ENCODE data around the gene TAF7. TPM values are rescaled to one million over a fixed set of nuclear protein-coding genes. Genes with fewer than 3 reads are reported as not detected.
"Not testable (repeated sequence)": the region's sequence is repeated elsewhere in the genome, so short reads cannot be mapped to it uniquely, and the experiment has no call there.

Gene TAF7
- total RNA-seq, 1 donor from 2014 or later: 60.4 TPM

DNA sequence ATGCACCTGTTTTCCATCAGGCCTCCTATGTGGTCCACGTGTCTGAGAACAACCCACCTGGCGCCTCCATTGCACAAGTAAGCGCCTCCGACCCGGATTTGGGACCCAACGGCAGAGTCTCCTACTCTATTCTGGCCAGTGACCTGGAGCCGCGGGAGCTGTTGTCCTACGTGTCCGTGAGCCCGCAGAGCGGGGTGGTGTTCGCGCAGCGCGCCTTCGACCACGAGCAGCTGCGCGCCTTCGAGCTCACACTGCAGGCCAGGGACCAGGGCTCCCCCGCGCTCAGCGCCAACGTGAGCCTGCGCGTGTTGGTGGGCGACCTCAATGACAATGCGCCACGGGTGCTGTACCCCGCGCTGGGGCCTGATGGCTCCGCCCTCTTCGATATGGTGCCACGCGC, 31.0 kb upstream of the TAF7 start:
- H3K27ac ChIP-seq: no peak overlapping the region
- DNase-seq: no peak
- no peaks in the 10 kb centered on the region for H3K4me1 ChIP-seq
- H3K27me3 ChIP-seq: peaks cover 5% of the 10 kb centered on the region
- H3K9me3 ChIP-seq: peaks cover 17% of the 10 kb centered on the region
- no peak overlapping the region for H3K4me3 ChIP-seq
- H3K36me3 ChIP-seq: no peaks in the 10 kb centered on the region
- no peak for ATAC-seq
- TF ChIP-seq, protein P1, sequence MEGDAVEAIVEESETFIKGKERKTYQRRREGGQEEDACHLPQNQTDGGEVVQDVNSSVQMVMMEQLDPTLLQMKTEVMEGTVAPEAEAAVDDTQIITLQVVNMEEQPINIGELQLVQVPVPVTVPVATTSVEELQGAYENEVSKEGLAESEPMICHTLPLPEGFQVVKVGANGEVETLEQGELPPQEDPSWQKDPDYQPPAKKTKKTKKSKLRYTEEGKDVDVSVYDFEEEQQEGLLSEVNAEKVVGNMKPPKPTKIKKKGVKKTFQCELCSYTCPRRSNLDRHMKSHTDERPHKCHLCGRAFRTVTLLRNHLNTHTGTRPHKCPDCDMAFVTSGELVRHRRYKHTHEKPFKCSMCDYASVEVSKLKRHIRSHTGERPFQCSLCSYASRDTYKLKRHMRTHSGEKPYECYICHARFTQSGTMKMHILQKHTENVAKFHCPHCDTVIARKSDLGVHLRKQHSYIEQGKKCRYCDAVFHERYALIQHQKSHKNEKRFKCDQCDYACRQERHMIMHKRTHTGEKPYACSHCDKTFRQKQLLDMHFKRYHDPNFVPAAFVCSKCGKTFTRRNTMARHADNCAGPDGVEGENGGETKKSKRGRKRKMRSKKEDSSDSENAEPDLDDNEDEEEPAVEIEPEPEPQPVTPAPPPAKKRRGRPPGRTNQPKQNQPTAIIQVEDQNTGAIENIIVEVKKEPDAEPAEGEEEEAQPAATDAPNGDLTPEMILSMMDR (IDR thresholded peaks at IDR 0.05): no peak
- intact Hi-C loops (cut with DNase I): no loop called here

DNA sequence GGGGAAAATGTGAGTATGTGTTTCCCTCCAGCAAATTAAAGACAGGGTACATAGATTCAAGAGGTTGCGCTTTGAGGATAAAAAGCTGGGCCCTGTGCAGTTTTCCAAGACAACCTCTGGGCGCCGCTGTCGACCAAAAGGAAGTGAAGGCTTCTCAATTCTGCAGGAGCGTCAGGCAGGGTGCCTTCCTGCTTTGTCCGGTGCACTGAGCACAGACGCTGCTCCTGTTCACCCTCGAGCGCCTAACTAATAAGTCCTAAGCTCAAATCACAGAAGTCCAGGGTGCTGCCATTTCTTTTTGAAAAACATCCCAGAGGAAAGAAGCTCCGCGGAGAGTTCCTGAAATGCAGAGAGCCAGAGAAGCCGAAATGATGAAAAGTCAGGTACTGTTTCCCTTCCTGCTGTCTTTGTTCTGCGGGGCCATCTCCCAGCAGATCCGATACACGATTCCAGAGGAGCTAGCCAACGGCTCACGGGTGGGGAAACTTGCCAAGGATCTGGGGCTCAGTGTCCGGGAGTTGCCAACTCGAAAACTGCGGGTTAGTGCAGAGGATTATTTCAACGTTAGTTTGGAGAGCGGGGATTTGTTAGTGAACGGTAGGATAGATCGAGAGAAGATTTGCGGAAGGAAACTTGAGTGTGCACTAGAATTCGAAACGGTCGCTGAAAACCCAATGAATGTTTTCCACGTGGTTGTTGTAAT, 29.5 kb upstream of the TAF7 start, which contains the start of gene PCDHGB1:
TSS of gene PCDHGB1 (plus strand) at position 183 of the 703 bp plus-strand sequence. CDS start at position 345, 162 bp downstream.
- no peak within 1 kb of the TSS for H3K4me3 ChIP-seq
- H3K27me3 ChIP-seq: peaks cover 5% of the 10 kb centered on the region
- intact Hi-C loops (cut with DNase I): no loop called here
- TF ChIP-seq, protein P1 (IDR thresholded peaks at IDR 0.05): peak; percentile 37
- no peak within 1 kb of the TSS for H3K27ac ChIP-seq
- H3K4me1 ChIP-seq: no peaks in the 10 kb centered on the region
- DNase-seq (no peak), ATAC-seq (peak; percentile 71)
- H3K36me3 ChIP-seq: no peaks in the 10 kb centered on the region
- H3K9me3 ChIP-seq: peaks cover 12% of the 10 kb centered on the region

DNA sequence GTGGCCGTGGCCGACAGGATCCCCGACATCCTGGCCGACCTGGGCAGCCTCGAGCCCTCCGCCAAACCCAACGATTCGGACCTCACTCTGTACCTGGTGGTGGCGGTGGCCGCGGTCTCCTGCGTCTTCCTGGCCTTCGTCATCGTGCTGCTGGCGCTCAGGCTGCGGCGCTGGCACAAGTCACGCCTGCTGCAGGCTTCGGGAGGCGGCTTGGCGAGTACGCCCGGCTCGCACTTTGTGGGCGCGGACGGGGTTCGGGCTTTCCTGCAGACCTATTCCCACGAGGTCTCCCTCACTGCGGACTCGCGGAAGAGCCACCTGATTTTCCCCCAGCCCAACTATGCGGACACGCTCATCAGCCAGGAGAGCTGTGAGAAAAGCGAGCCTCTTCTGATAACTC, 25.4 kb upstream of the TAF7 start:
- H3K27me3 ChIP-seq: peaks cover 10% of the 10 kb centered on the region
- H3K4me3 ChIP-seq; H3K4me1 ChIP-seq; intact Hi-C loops (cut with DNase I); H3K36me3 ChIP-seq; DNase-seq; ATAC-seq; H3K27ac ChIP-seq: not testable (repeated sequence)
- peaks cover 18% of the 10 kb centered on the region for H3K9me3 ChIP-seq

DNA sequence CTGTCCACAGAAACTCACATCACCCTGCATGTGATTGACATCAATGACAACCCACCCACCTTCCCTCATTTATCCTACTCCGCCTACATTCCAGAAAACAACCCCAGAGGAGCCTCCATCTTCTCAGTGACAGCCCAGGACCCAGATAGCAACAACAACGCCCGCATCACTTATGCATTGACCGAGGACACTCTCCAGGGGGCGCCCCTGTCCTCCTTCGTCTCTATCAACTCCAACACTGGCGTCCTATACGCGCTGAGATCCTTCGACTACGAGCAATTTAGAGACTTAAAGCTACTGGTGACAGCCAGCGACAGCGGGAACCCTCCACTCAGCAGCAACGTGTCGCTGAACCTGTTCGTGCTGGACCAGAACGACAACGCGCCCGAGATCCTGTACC, 24.7 kb upstream of the TAF7 start:
- Histone ChIP-seq H3K27me3 (peaks cover 10% of the 10 kb centered on the region), H3K4me3 (no peak overlapping the region), H3K36me3 (no peaks in the 10 kb centered on the region), H3K9me3 (peaks cover 13% of the 10 kb centered on the region), H3K4me1 (no peaks in the 10 kb centered on the region), H3K27ac (no peak overlapping the region)
- DNase-seq: no peak
- intact Hi-C loops (cut with DNase I): no loop called here
- TF ChIP-seq, protein P1 (IDR thresholded peaks at IDR 0.05): no peak
- ATAC-seq: no peak

DNA sequence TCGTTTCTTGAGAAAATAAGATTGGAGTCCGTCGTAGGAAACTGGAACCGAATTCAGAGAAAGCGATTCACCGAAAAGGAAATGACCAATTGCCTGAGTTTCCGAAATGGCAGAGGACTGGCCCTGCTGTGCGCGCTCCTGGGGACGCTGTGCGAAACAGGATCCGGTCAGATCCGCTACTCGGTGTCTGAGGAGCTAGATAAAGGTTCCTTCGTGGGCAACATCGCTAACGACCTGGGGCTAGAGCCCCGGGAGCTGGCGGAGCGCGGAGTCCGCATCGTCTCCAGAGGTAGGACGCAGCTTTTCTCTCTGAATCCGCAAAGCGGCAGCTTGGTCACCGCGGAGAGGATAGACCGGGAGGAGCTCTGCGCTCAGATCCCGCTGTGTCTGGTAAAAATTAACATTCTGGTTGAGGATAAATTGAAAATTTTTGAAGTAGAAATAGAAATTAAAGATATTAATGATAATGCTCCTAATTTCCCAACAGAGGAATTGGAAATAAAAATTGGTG, 23.4 kb upstream of the TAF7 start:
- no peak for ATAC-seq
- Histone ChIP-seq H3K27ac (no peak overlapping the region), H3K4me3 (peak overlapping the region; percentile 21), H3K4me1 (no peaks in the 10 kb centered on the region), H3K27me3 (peaks cover 6% of the 10 kb centered on the region), H3K36me3 (no peaks in the 10 kb centered on the region), H3K9me3 (peaks cover 19% of the 10 kb centered on the region)
- intact Hi-C loops (cut with DNase I): no loop called here
- no peak for DNase-seq
- TF ChIP-seq, protein P1 (IDR thresholded peaks at IDR 0.05): no peak

DNA sequence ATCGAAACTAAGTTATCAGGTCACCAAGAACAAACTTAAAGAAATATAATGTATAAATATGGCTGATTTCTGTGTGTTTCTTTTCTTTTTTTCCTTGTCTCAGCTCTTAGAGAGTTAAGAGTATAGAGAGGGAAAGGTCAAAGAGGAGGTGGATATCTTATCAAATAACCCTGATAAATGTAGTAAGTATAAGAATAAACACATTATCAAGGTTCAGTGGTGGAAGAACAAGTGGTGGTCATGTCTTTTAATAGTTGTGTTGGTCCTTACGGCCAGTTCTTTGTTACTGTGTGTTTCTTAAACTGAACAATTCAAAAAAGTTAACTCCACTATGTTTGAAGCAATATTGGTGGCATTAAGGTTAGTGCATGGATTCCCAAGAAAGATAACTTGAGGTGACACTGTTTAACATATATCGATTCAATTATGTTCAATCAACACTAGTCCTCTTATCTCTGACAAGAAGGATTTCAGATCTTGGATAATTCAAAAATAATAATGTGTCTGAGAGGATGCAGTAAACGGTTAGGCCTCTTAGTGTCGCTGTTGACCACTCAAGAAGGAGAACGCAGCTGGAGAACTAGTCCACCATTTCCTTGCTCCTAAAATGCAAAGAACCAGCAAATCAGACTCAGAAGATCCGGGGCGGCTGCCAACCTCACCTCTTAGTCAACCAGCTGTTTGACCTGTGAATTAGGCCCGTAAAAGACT, 22.8 kb upstream of the TAF7 start, which contains the start of gene PCDHGA3:
TSS of gene PCDHGA3 (plus strand) at position 588 of the 711 bp plus-strand sequence. CDS start 205 bp downstream, outside the sequence.
- Histone ChIP-seq H3K36me3 (no peaks in the 10 kb centered on the region), H3K27me3 (peaks cover 6% of the 10 kb centered on the region), H3K9me3 (peaks cover 19% of the 10 kb centered on the region), H3K4me3 (peak within 1 kb of the TSS; percentile 21), H3K4me1 (no peaks in the 10 kb centered on the region), H3K27ac (no peak within 1 kb of the TSS)
- intact Hi-C loops (cut with DNase I): no loop called here
- DNase-seq (no peak), ATAC-seq (no peak)
- TF ChIP-seq, protein P1 (IDR thresholded peaks at IDR 0.05): peak; percentile 24
